Left ventricle myocardium inferior (tissue), 1 donor: ENCODE data around the gene NCKAP1. TPM values are rescaled to one million over a fixed set of nuclear protein-coding genes. Genes with fewer than 3 reads are reported as not detected.

ENCODE experiments used
- DNase-seq: peaks from one replicate; pipeline ENCODE4 v3.0.0-alpha.2; 2020
- H3K27ac ChIP-seq: fragments of 200-600 bp; replicated peaks from 2 replicates; pipeline ENCODE4 v1.8.0; 2021
- H3K27me3 ChIP-seq: fragments of 200-600 bp; 2 replicates; pipeline ENCODE4 v1.8.0; 2021; ENCODE audit warnings: low read depth
- H3K36me3 ChIP-seq: fragments of 200-600 bp; 2 replicates; pipeline ENCODE4 v1.8.0; 2021
- H3K4me1 ChIP-seq: fragments of 200-600 bp; 2 replicates; pipeline ENCODE4 v1.8.0; 2021
- H3K4me3 ChIP-seq: fragments of 200-600 bp; 2 replicates; pipeline ENCODE4 v1.8.0; 2021; ENCODE audit warnings: mild to moderate bottlenecking, moderate library complexity
- H3K9me3 ChIP-seq: fragments of 200-600 bp; replicated peaks from 2 replicates; pipeline ENCODE4 v1.8.0; 2021
- CTCF ChIP-seq: fragments of 200-600 bp; IDR thresholded peaks from 2 replicates; pipeline ENCODE4 v1.8.0; 2021; ENCODE audit warnings: antibody characterized with exemption, mild to moderate bottlenecking, borderline replicate concordance
- intact Hi-C: fragments of 100-400 bp; cut with micrococcal nuclease; formaldehyde crosslinking; loops from one replicate; pipeline ENCODE4 v1.11.0; 2022
- total RNA-seq: library from RNA; stranded (reverse); fragmentation: NEBNext Ultra II Directional; extraction: Animal tissue kit (Norgen Biotek cat#: 25700); gene quantifications from one replicate; pipeline ENCODE4 v1.2.1, GENCODE V29; 2021
- donor health status: DM: no; HTN: yes; CAD: no; lungs with severe emphysema.

The NCKAP1 gene
- total RNA-seq, 1 donor from 2014 or later = 142 TPM

GRCh38 chr2:182863642-182864041 lies 174.6 kb downstream of the NCKAP1 start:
- Histone ChIP-seq H3K4me1 (peaks cover 24% of the 10 kb centered on the region), H3K4me3 (no peak overlapping the region), H3K27ac (no peak overlapping the region), H3K9me3 (no peaks in the 10 kb centered on the region), H3K36me3 (no peaks in the 10 kb centered on the region), H3K27me3 (peaks cover 11% of the 10 kb centered on the region)
- no peak for DNase-seq
- intact Hi-C loops = no loop called here
- no peak for TF ChIP-seq CTCF

GRCh38 chr2:182862091-182862490 lies 176.2 kb downstream of the NCKAP1 start:
- no peak overlapping the region for H3K4me3 ChIP-seq
- intact Hi-C loops = no loop called here
- H3K4me1 ChIP-seq = peaks cover 21% of the 10 kb centered on the region
- no peak for TF ChIP-seq CTCF
- H3K36me3 ChIP-seq = no peaks in the 10 kb centered on the region
- DNase-seq = no peak
- H3K27me3 ChIP-seq = peaks cover 11% of the 10 kb centered on the region
- peak overlapping the region; percentile 14 for H3K27ac ChIP-seq
- peaks cover 4% of the 10 kb centered on the region for H3K9me3 ChIP-seq

- H3K9me3 ChIP-seq = peaks cover 7% of the 10 kb centered on the region
- peaks cover 9% of the 10 kb centered on the region for H3K4me1 ChIP-seq
- peaks cover 1% of the 10 kb centered on the region for H3K27me3 ChIP-seq
- intact Hi-C loops = no loop called here
- no peaks in the 10 kb centered on the region for H3K36me3 ChIP-seq
- H3K4me3 ChIP-seq = no peak overlapping the region
- TF ChIP-seq CTCF = no peak
- H3K27ac ChIP-seq = no peak overlapping the region
- DNase-seq = no peak
Measured at GRCh38 chr2:182860858-182861257, 177.4 kb downstream of the NCKAP1 start.

Other genes with a start within 250 kb of the NCKAP1 start
- gene FRZB, start 171.8 kb downstream of the NCKAP1 start, total RNA-seq = 2.2 TPM
- gene DUSP19, start 40.3 kb upstream of the NCKAP1 start, total RNA-seq = 11.4 TPM
- gene NUP35, start 86.0 kb upstream of the NCKAP1 start, total RNA-seq = 7.9 TPM